WTC11 (cell line): Measurements from ENCODE around the gene HTRA1. TPM values are rescaled to one million over a fixed set of nuclear protein-coding genes. Genes with fewer than 3 reads are reported as not detected.

Source experiments
- ATAC-seq: fragments of 200-7000 bp; cut with Tn5 transposase; 2 replicates; pipeline ENCODE4 v1.10.0; 2021; ENCODE audit warnings: mild to moderate bottlenecking, moderate library complexity
- CTCF ChIA-PET: fragments of 300-600 bp; sonication (Branson Sonifier 250); formaldehyde crosslinking; loops from one replicate; lab custom pipeline; 2021; ENCODE audit warnings: antibody characterized with exemption; lab: Charles Lee
- POLR2A ChIA-PET: fragments of 350-600 bp; sonication (Branson Sonifier 250); formaldehyde crosslinking; loops from one replicate; lab custom pipeline; 2021; ENCODE audit warnings: antibody characterized with exemption; lab: Charles Lee
- DNase-seq: peaks from one replicate; pipeline ENCODE4 v3.0.0; 2021; ENCODE audit warnings: low spot score
- H3K27ac Mint-ChIP-seq: 2 replicates; pipeline ENCODE4 v1.8.0; 2021; ENCODE audit warnings: mixed read lengths
- H3K27me3 Mint-ChIP-seq: 2 replicates; pipeline ENCODE4 v1.8.0; 2021; ENCODE audit warnings: low read depth, mild to moderate bottlenecking, moderate library complexity, mixed read lengths
- H3K36me3 Mint-ChIP-seq: 2 replicates; pipeline ENCODE4 v1.8.0; 2021; ENCODE audit warnings: mixed read lengths
- H3K4me1 Mint-ChIP-seq: 2 replicates; pipeline ENCODE4 v1.8.0; 2022; ENCODE audit warnings: mixed read lengths
- H3K4me3 Mint-ChIP-seq: 2 replicates; pipeline ENCODE4 v1.8.0; 2021; ENCODE audit warnings: mild to moderate bottlenecking, moderate library complexity, mixed read lengths
- H3K9me3 Mint-ChIP-seq: 2 replicates; pipeline ENCODE4 v1.8.0; 2021; ENCODE audit warnings: mixed read lengths
- AR ChIP-seq: fragments of 250-450 bp; sonication (Bioruptor Pico); IDR thresholded peaks from 2 replicates; pipeline ENCODE4 v1.9.0; 2021; ENCODE audit warnings: mild to moderate bottlenecking
- ATF6 ChIP-seq: sonication (generic); formaldehyde crosslinking; IDR thresholded peaks from 2 replicates; pipeline ENCODE4 v1.8.1; 2023; ENCODE audit warnings: mild to moderate bottlenecking, missing genetic modification reagents
- CDX4 ChIP-seq: fragments of 250-450 bp; sonication (Bioruptor Pico); IDR thresholded peaks from 2 replicates; pipeline ENCODE4 v1.9.0; 2021; ENCODE audit warnings: moderate library complexity, mild to moderate bottlenecking, inconsistent platforms, borderline replicate concordance
- E2F1 ChIP-seq: sonication (generic); formaldehyde crosslinking; IDR thresholded peaks from 2 replicates; pipeline ENCODE4 v1.8.0; 2022; ENCODE audit warnings: mild to moderate bottlenecking, missing genetic modification reagents
- ESRRA ChIP-seq: sonication (generic); formaldehyde crosslinking; IDR thresholded peaks from 2 replicates; pipeline ENCODE4 v1.8.1; 2022; ENCODE audit warnings: mild to moderate bottlenecking, missing genetic modification reagents, borderline replicate concordance
- JAZF1 ChIP-seq: fragments of 250-450 bp; sonication (Bioruptor Pico); IDR thresholded peaks from 2 replicates; pipeline ENCODE4 v1.9.0; 2021; ENCODE audit warnings: moderate library complexity, mild to moderate bottlenecking, inconsistent platforms
- MLX ChIP-seq: sonication (generic); formaldehyde crosslinking; IDR thresholded peaks from 2 replicates; pipeline ENCODE4 v1.8.1; 2023; ENCODE audit warnings: mild to moderate bottlenecking, missing genetic modification reagents, moderate library complexity
- NR2C2 ChIP-seq: sonication (generic); formaldehyde crosslinking; IDR thresholded peaks from 2 replicates; pipeline ENCODE4 v1.8.0; 2022; ENCODE audit warnings: mild to moderate bottlenecking, missing genetic modification reagents
- TEAD1 ChIP-seq: sonication (generic); formaldehyde crosslinking; IDR thresholded peaks from 2 replicates; pipeline ENCODE4 v1.8.0; 2022; ENCODE audit warnings: mild to moderate bottlenecking, missing genetic modification reagents
- TP53 ChIP-seq: sonication (generic); formaldehyde crosslinking; IDR thresholded peaks from 2 replicates; pipeline ENCODE4 v1.8.1; 2023; ENCODE audit warnings: mild to moderate bottlenecking, missing genetic modification reagents
- USF2 ChIP-seq: sonication (generic); formaldehyde crosslinking; IDR thresholded peaks from 2 replicates; pipeline ENCODE4 v1.8.1; 2023; ENCODE audit warnings: mild to moderate bottlenecking, missing genetic modification reagents, moderate library complexity
- ZMAT4 ChIP-seq: fragments of 250-450 bp; sonication (Bioruptor Pico); IDR thresholded peaks from 2 replicates; pipeline ENCODE4 v1.9.0; 2021; ENCODE audit warnings: mild to moderate bottlenecking
- ZNF138 ChIP-seq: sonication (generic); formaldehyde crosslinking; conservative IDR thresholded peaks from 2 replicates; pipeline ENCODE4 v1.8.1; 2022; ENCODE audit warnings: mild to moderate bottlenecking, moderate library complexity, missing genetic modification reagents
- ZNF232 ChIP-seq: sonication (generic); formaldehyde crosslinking; IDR thresholded peaks from 2 replicates; pipeline ENCODE4 v1.8.0; 2022; ENCODE audit warnings: mild to moderate bottlenecking, missing genetic modification reagents
- ZNF423 ChIP-seq: fragments of 250-450 bp; sonication (Bioruptor Pico); IDR thresholded peaks from 2 replicates; pipeline ENCODE4 v2.1.2; 2022; ENCODE audit warnings: mild to moderate bottlenecking, moderate library complexity
- ZNF425 ChIP-seq: fragments of 250-450 bp; sonication (Bioruptor Pico); conservative IDR thresholded peaks from 2 replicates; pipeline ENCODE4 v1.9.0; 2021; ENCODE audit warnings: mild to moderate bottlenecking
- ZNF512 ChIP-seq: sonication (generic); formaldehyde crosslinking; IDR thresholded peaks from 2 replicates; pipeline ENCODE4 v1.8.1; 2022; ENCODE audit warnings: missing genetic modification reagents, borderline replicate concordance
- total RNA-seq: library from RNA; stranded (reverse); gene quantifications from 3 replicates; pipeline ENCODE4 v1.2.3, GENCODE V29; 2021

The HTRA1 gene
- total RNA-seq, 1 experiment from 2014 or later, result 18.3 TPM

GRCh38 chr10:122526892-122527291 is 65.5 kb downstream of the HTRA1 start (continued):
- no peak for TF ChIP-seq ESRRA (CRISPR knock-in tag)

GRCh38 chr10:122530177-122530576 is 68.8 kb downstream of the HTRA1 start:
- Mint-ChIP-seq H3K9me3 (peaks cover 8% of the 10 kb centered on the region), H3K4me3 (no peak overlapping the region), H3K27ac (no peak overlapping the region), H3K36me3 (no peaks in the 10 kb centered on the region), H3K4me1 (no peaks in the 10 kb centered on the region), H3K27me3 (no peaks in the 10 kb centered on the region)
- ChIA-PET CTCF (interaction anchor here (0.7 kb wide), 1 partner anchor 231 kb away, joined by 3 read pairs; no protein-coding TSS in a partner anchor), POLR2A (no interaction called here)
- ATAC-seq (no peak), DNase-seq (no peak)
- no peak for TF ChIP-seq E2F1 (CRISPR knock-in tag)
- TF ChIP-seq MLX (CRISPR knock-in tag), result no peak
- no peak for TF ChIP-seq TEAD1 (CRISPR knock-in tag)

GRCh38 chr10:122531261-122531660 is 69.9 kb downstream of the HTRA1 start:
- CTCF ChIA-PET, result no interaction called here
- no peaks in the 10 kb centered on the region for H3K27me3 Mint-ChIP-seq
- DNase-seq, result no peak
- TF ChIP-seq ZNF425 (no peak), ESRRA (CRISPR knock-in tag) (no peak), USF2 (no peak), TP53 (CRISPR knock-in tag) (no peak), ZNF423 (CRISPR knock-in tag) (no peak), ZNF232 (CRISPR knock-in tag) (no peak), ZMAT4 (CRISPR knock-in tag) (no peak), ATF6 (CRISPR knock-in tag) (no peak), CDX4 (CRISPR knock-in tag) (no peak), ZNF138 (CRISPR knock-in tag) (no peak), ZNF512 (CRISPR knock-in tag) (no peak), JAZF1 (CRISPR knock-in tag) (no peak), AR (CRISPR knock-in tag) (no peak), NR2C2 (CRISPR knock-in tag) (no peak)
- TF ChIP-seq, all 79 proteins: peak for 0
- POLR2A ChIA-PET, result no interaction called here
- Mint-ChIP-seq H3K27ac (no peak overlapping the region), H3K4me3 (no peak overlapping the region), H3K4me1 (no peaks in the 10 kb centered on the region), H3K9me3 (peaks cover 8% of the 10 kb centered on the region), H3K36me3 (no peaks in the 10 kb centered on the region)
- no peak for ATAC-seq
